ENCODE results near the gene S100A6.

- TF ChIP-seq EZH2phosphoT487 (IDR thresholded peaks at IDR 0.05; ENCODE audit: insufficient read depth, low read depth) (no peak), EZH2 (IDR thresholded peaks at IDR 0.05; ENCODE audit: insufficient read depth, poor library complexity, severe bottlenecking) (no peak)
These were observed 41.8 kb upstream of the S100A6 start for GRCh38 chr1:153577624-153578051.
